Body of pancreas (tissue), 4 donors: Measurements from ENCODE around the gene IL1RN. TPM values are rescaled to one million over a fixed set of nuclear protein-coding genes. Genes with fewer than 3 reads are reported as not detected.

ENCODE experiments used
- ATAC-seq: fragments of 150-250 bp; one replicate; pipeline ENCODE4 v1.9.1; 2016
- DNase-seq, 4 donors: peaks; one replicate each; pipeline ENCODE4 v3.0.0-alpha.2; 2019
- H3K27ac ChIP-seq, 4 donors: fragments of 200-600 bp; sonication (generic); 1 replicate in 3 of 4; 2 replicates in 1 of 4; pipeline versions ENCODE4 v1.5.1 to v1.6.1; 2016 to 2019; ENCODE audit warnings: mild to moderate bottlenecking in 1 of 4, mixed read lengths in 1 of 4, moderate library complexity in 1 of 4
- H3K27me3 ChIP-seq, 2 donors: fragments of 200-600 bp; sonication (generic); one replicate each; pipeline ENCODE4 v1.6.0; 2016; ENCODE audit warnings: mild to moderate bottlenecking in 1 of 2
- H3K36me3 ChIP-seq, 2 donors: fragments of 200-600 bp; sonication (generic); replicated peaks in 1 of 2; 2 replicates each; pipeline ENCODE4 v1.5.1; 2016; ENCODE audit warnings: low read depth in 2 of 2; ENCODE audit not compliant: insufficient read depth in 1 of 2
- H3K4me1 ChIP-seq: fragments of 200-600 bp; sonication (generic); one replicate; pipeline ENCODE4 v1.6.0; 2016
- H3K4me3 ChIP-seq, 2 donors: fragments of 200-600 bp; sonication (generic); 1 replicate in 1 of 2; 2 replicates in 1 of 2; pipeline ENCODE4 v1.5.1; 2016 to 2019
- H3K9me3 ChIP-seq, 3 donors: fragments of 200-600 bp; sonication (generic); 1 replicate in 2 of 3; 2 replicates in 1 of 3; pipeline ENCODE4 v1.5.1; 2016
- CTCF ChIP-seq, 7 experiments: fragments of 450-650 bp in 4 of 7; fragments of 200-600 bp in 3 of 7; sonication (generic) in 3 of 7; IDR thresholded peaks; one replicate each; pipeline ENCODE4 v1.5.1; 2016 to 2019; ENCODE audit warnings: antibody characterized with exemption in 7 of 7
- POLR2A ChIP-seq, 3 donors: fragments of 450-650 bp; IDR thresholded peaks; one replicate each; pipeline ENCODE4 v1.6.1; 2016; ENCODE audit warnings: antibody characterized with exemption in 3 of 3, mild to moderate bottlenecking in 2 of 3
- WGBS, 2 donors: methylation state at CpG; one replicate each; pipeline ENCODE4 v1.1.5; 2017; 5-methylcytosine and 5-hydroxymethylcytosine counted together
- intact Hi-C: fragments of 100-400 bp; cut with DNase I; formaldehyde crosslinking; loops from one replicate; pipeline ENCODE4 v1.15.1; 2023
- total RNA-seq, 2 donors: library from RNA; depleted of rRNA; stranded (reverse); fragments of >200 nt; gene quantifications; one replicate each; pipeline ENCODE4 v1.1.0, GENCODE V29; 2016

IL1RN gene
- total RNA-seq, 2 donors from 2014 or later: 0.78 TPM; not detected in 1

GRCh38 chr2:113124181-113124961 lies 3.0 kb upstream of the IL1RN start:
- TF ChIP-seq CTCF (IDR thresholded peaks at IDR 0.05): no peak
- no peak for TF ChIP-seq POLR2A (IDR thresholded peaks at IDR 0.05)
- H3K9me3 ChIP-seq: no peaks in the 10 kb centered on the region
- no peaks in the 10 kb centered on the region for H3K4me1 ChIP-seq
- H3K27ac ChIP-seq: no peak overlapping the region
- DNase-seq (no peak), ATAC-seq (no peak)
- no peaks in the 10 kb centered on the region for H3K27me3 ChIP-seq
- intact Hi-C loops: no loop called here
- no peaks in the 10 kb centered on the region for H3K36me3 ChIP-seq
- 53 to 63% methylated on average over 8 to 12 of the region's 12 CpGs for WGBS, 2 donors
- H3K4me3 ChIP-seq: no peak overlapping the region

GRCh38 chr2:113124984-113125855 lies 2.2 kb upstream of the IL1RN start:
- Histone ChIP-seq H3K27me3 (no peaks in the 10 kb centered on the region), H3K4me3 (no peak overlapping the region), H3K9me3 (no peaks in the 10 kb centered on the region), H3K36me3 (no peaks in the 10 kb centered on the region), H3K4me1 (no peaks in the 10 kb centered on the region), H3K27ac (no peak overlapping the region)
- TF ChIP-seq CTCF (IDR thresholded peaks at IDR 0.05) (no peak), POLR2A (IDR thresholded peaks at IDR 0.05) (no peak)
- WGBS, 2 donors: 60 to 61% methylated on average over 6 of the region's 6 CpGs
- intact Hi-C loops: no loop called here
- no peak for DNase-seq
- ATAC-seq: no peak

GRCh38 chr2:113127646-113128570 lies 510 bp downstream of the IL1RN start:
- no peak for ATAC-seq
- Histone ChIP-seq H3K9me3 (no peaks in the 10 kb centered on the region), H3K36me3 (no peaks in the 10 kb centered on the region), H3K27ac (no peak overlapping the region), H3K4me3 (no peak overlapping the region), H3K27me3 (no peaks in the 10 kb centered on the region), H3K4me1 (no peaks in the 10 kb centered on the region)
- 71 to 77% methylated on average over 15 of the region's 15 CpGs for WGBS, 2 donors
- intact Hi-C loops: no loop called here
- no peak for TF ChIP-seq POLR2A (IDR thresholded peaks at IDR 0.05)
- no peak for TF ChIP-seq CTCF (IDR thresholded peaks at IDR 0.05)
- no peak for DNase-seq

- Histone ChIP-seq H3K4me3 (no peak overlapping the region), H3K4me1 (no peaks in the 10 kb centered on the region), H3K9me3 (no peaks in the 10 kb centered on the region), H3K27ac (no peak overlapping the region), H3K27me3 (no peaks in the 10 kb centered on the region), H3K36me3 (no peaks in the 10 kb centered on the region)
- ATAC-seq (no peak), DNase-seq (no peak)
- WGBS, 2 donors: 71 to 87% methylated on average over 1 to 2 of the region's 2 CpGs
- TF ChIP-seq POLR2A (IDR thresholded peaks at IDR 0.05) (no peak), CTCF (IDR thresholded peaks at IDR 0.05) (no peak)
- intact Hi-C loops: loop anchor here (5.0 kb wide), 1 partner anchor 258 kb away; no protein-coding TSS in a partner anchor
These were observed 2.2 kb downstream of the IL1RN start for GRCh38 chr2:113129519-113130078.
